Endothelial cell of umbilical vein (primary cell): Measurements from ENCODE around the gene KRT79. TPM values are rescaled to one million over a fixed set of nuclear protein-coding genes. Genes with fewer than 3 reads are reported as not detected.

Experiments used
- BruUV-seq: library from RNA; stranded (reverse); fragments of 400-500 nt; replicated peaks from 2 replicates; lab custom pipeline; 2021; lab: Mats Ljungman, UMichigan
- CTCF ChIA-PET: fragments of 300-600, 350-600 bp; sonication (Branson Sonifier 250); formaldehyde crosslinking; loops from one replicate; lab custom pipeline; 2021; ENCODE audit warnings: antibody characterized with exemption, inconsistent platforms; lab: Charles Lee
- POLR2A ChIA-PET: fragments of 300-600, 350-600 bp; sonication (Branson Sonifier 250); formaldehyde crosslinking; loops from one replicate; lab custom pipeline; 2021; ENCODE audit warnings: antibody characterized with exemption, inconsistent platforms; lab: Charles Lee
- DNase-seq: peaks from one replicate; pipeline ENCODE4 v3.0.0-alpha.2; 2011; ENCODE audit warnings: low read depth, low spot score
- FAIRE-seq: peaks from 2 replicates; lab custom pipeline; 2011; peaks lifted over from hg19 to GRCh38; lab: Jason Lieb, UNC
- H2AFZ ChIP-seq: 2 replicates; pipeline ENCODE4 v1.6.0; 2012; ENCODE audit warnings: low read depth, low read length, control low read depth, inconsistent platforms
- H3K27ac ChIP-seq: 2 replicates; pipeline ENCODE4 v1.5.1; 2011; ENCODE audit warnings: low read depth, mild to moderate bottlenecking, control low read depth, low read length, moderate library complexity; ENCODE audit not compliant: insufficient read depth
- H3K27me3 ChIP-seq, 2 experiments: 2 replicates each; pipeline versions ENCODE4 v1.6.0 to v1.6.1; 2011; ENCODE audit warnings: low read length in 2 of 2, mixed read lengths in 1 of 2; ENCODE audit not compliant: control insufficient read depth in 2 of 2, insufficient read depth in 2 of 2
- H3K36me3 ChIP-seq, 2 experiments: 2 replicates in 1 of 2; 3 replicates in 1 of 2; pipeline ENCODE4 v1.5.1; 2011; ENCODE audit warnings: low read length in 2 of 2, mild to moderate bottlenecking in 1 of 2, moderate library complexity in 1 of 2; ENCODE audit not compliant: control insufficient read depth in 2 of 2, insufficient read depth in 2 of 2; ENCODE audit errors: extremely low read depth in 1 of 2
- H3K4me1 ChIP-seq: 3 replicates; pipeline ENCODE4 v1.5.1; 2011; ENCODE audit warnings: mild to moderate bottlenecking, low read length; ENCODE audit not compliant: control insufficient read depth, insufficient read depth; ENCODE audit errors: extremely low read depth
- H3K4me2 ChIP-seq: 2 replicates; pipeline ENCODE4 v1.6.1; 2011; ENCODE audit warnings: low read length, control low read depth, mixed read lengths; ENCODE audit not compliant: insufficient read depth
- H3K4me3 ChIP-seq, 3 experiments: fragments of 200-600 bp in 1 of 3; sonication (generic), shearing (Covaris generic) in 1 of 3; replicated peaks in 1 of 3; 2 replicates each; pipeline ENCODE4 v1.5.1; 2011 to 2016; ENCODE audit warnings: control low read depth in 3 of 3, low read length in 3 of 3, mild to moderate bottlenecking in 2 of 3, inconsistent platforms in 1 of 3, low read depth in 1 of 3, moderate library complexity in 1 of 3; ENCODE audit not compliant: insufficient read depth in 1 of 3
- H3K79me2 ChIP-seq: 2 replicates; pipeline ENCODE4 v1.6.0; 2012; ENCODE audit warnings: low read length, inconsistent platforms; ENCODE audit not compliant: control insufficient read depth, insufficient read depth
- H3K9ac ChIP-seq: replicated peaks from 2 replicates; pipeline ENCODE3; 2011; ENCODE audit warnings: low read length, control low read depth; ENCODE audit not compliant: insufficient read depth; ENCODE audit errors: extremely low read depth
- H3K9me1 ChIP-seq: replicated peaks from 3 replicates; pipeline ENCODE4 v1.6.0; 2011; ENCODE audit warnings: mild to moderate bottlenecking, low read length; ENCODE audit not compliant: control insufficient read depth, insufficient read depth; ENCODE audit errors: extremely low read depth
- H3K9me3 ChIP-seq: replicated peaks from 2 replicates; pipeline ENCODE4 v1.5.1; 2012; ENCODE audit warnings: low read length, inconsistent platforms; ENCODE audit not compliant: control insufficient read depth, insufficient read depth
- H4K20me1 ChIP-seq: replicated peaks from 2 replicates; pipeline ENCODE3; 2011; ENCODE audit warnings: mild to moderate bottlenecking, low read length; ENCODE audit not compliant: control insufficient read depth, insufficient read depth; ENCODE audit errors: extremely low read depth
- EZH2 ChIP-seq: IDR thresholded peaks from 2 replicates; pipeline ENCODE4 v1.6.1; 2012; ENCODE audit warnings: borderline replicate concordance, low read depth, mild to moderate bottlenecking, moderate library complexity, low read length, inconsistent platforms; ENCODE audit not compliant: severe bottlenecking
- FOS ChIP-seq: IDR thresholded peaks from 2 replicates; pipeline ENCODE4 v1.6.1; 2011; ENCODE audit warnings: mild to moderate bottlenecking, low read length, moderate library complexity, borderline replicate concordance; ENCODE audit not compliant: insufficient read depth
- GATA2 ChIP-seq: IDR thresholded peaks from 2 replicates; pipeline ENCODE4 v1.7.0; 2011; ENCODE audit warnings: low read depth, mild to moderate bottlenecking, moderate library complexity, mixed read lengths, low read length; ENCODE audit not compliant: insufficient read length, insufficient read depth
- JUN ChIP-seq: IDR thresholded peaks from 2 replicates; pipeline ENCODE4 v1.6.1; 2011; ENCODE audit warnings: borderline replicate concordance, low read depth; ENCODE audit not compliant: insufficient read length, insufficient read depth
- MYC ChIP-seq: IDR thresholded peaks from one replicate; pipeline ENCODE4 v1.6.1; 2011; ENCODE audit warnings: mild to moderate bottlenecking, low read depth, low read length
- POLR2A ChIP-seq: IDR thresholded peaks from 2 replicates; pipeline ENCODE4 v1.6.1; 2012; ENCODE audit warnings: low read depth, mild to moderate bottlenecking, control low read depth, low read length
- POLR2AphosphoS5 ChIP-seq: IDR thresholded peaks from 2 replicates; pipeline ENCODE4 v1.6.1; 2012; ENCODE audit warnings: low read depth, mild to moderate bottlenecking, control low read depth, low read length, moderate library complexity; ENCODE audit not compliant: insufficient read depth
- dilution Hi-C: fragments of 300-500 bp; cut with MboI; formaldehyde crosslinking; loops from one replicate; pipeline ENCODE4 v1.15.0; 2019; ENCODE audit warnings: low sequenced_read_pairs; ENCODE audit not compliant: extremely low pct_ligation_motif_present
- intact Hi-C: fragments of 100-400 bp; cut with micrococcal nuclease; formaldehyde crosslinking; loops from one replicate; pipeline ENCODE4 v1.10.0; 2022
- polyA plus RNA-seq, 4 experiments: library from polyadenylated mRNA; depleted of rRNA in 3 of 4; stranded (reverse) in 3 of 4; unstranded in 1 of 4; fragments of >200 nt; gene quantifications; 2 replicates each; pipeline versions ENCODE4 v1.2.1 to v1.2.3, GENCODE V29; 2011 to 2012; ENCODE audit warnings: missing spikeins in 1 of 4
- total RNA-seq: library from RNA; stranded (reverse); gene quantifications from 2 replicates; pipeline ENCODE4 v1.2.3, GENCODE V29; 2021
- TF ChIP-seq, protein P1 (sequence below), 2 donors: IDR thresholded peaks; 1 replicate in 1 of 2; 2 replicates in 1 of 2; pipeline ENCODE4 v1.5.1; 2011; ENCODE audit warnings: low read length in 2 of 2, mild to moderate bottlenecking in 2 of 2, moderate library complexity in 2 of 2, control low read depth in 1 of 2, inconsistent platforms in 1 of 2, low read depth in 1 of 2; ENCODE audit not compliant: insufficient read depth in 1 of 2; ENCODE audit errors: extremely low read depth in 1 of 2
- TF ChIP-seq, protein P2 (sequence below): IDR thresholded peaks from 2 replicates; pipeline ENCODE4 v1.6.1; 2011; ENCODE audit not compliant: insufficient read depth, insufficient read length

KRT79 gene
- total and polyA plus RNA-seq, 2 donors (not counting 3 experiments of a cell fraction or from before 2014, with no cell fraction given): not detected

- POLR2A ChIA-PET: no interaction called here
- Histone ChIP-seq H2AFZ (no peak overlapping the region), H3K9ac (no peak overlapping the region), H4K20me1 (no peaks in the 10 kb centered on the region), H3K9me3 (no peaks in the 10 kb centered on the region), H3K79me2 (no peaks in the 10 kb centered on the region), H3K9me1 (no peaks in the 10 kb centered on the region), H3K4me2 (no peak overlapping the region), H3K4me1 (no peaks in the 10 kb centered on the region), H3K27ac (no peak overlapping the region), H3K36me3 (no peaks in the 10 kb centered on the region), H3K4me3 (no peak overlapping the region), H3K27me3 (no peaks in the 10 kb centered on the region)
- no TSS peak for BruUV-seq
- intact Hi-C loops: no loop called here
- dilution Hi-C loops: no loop called here
- TF ChIP-seq, protein P1, sequence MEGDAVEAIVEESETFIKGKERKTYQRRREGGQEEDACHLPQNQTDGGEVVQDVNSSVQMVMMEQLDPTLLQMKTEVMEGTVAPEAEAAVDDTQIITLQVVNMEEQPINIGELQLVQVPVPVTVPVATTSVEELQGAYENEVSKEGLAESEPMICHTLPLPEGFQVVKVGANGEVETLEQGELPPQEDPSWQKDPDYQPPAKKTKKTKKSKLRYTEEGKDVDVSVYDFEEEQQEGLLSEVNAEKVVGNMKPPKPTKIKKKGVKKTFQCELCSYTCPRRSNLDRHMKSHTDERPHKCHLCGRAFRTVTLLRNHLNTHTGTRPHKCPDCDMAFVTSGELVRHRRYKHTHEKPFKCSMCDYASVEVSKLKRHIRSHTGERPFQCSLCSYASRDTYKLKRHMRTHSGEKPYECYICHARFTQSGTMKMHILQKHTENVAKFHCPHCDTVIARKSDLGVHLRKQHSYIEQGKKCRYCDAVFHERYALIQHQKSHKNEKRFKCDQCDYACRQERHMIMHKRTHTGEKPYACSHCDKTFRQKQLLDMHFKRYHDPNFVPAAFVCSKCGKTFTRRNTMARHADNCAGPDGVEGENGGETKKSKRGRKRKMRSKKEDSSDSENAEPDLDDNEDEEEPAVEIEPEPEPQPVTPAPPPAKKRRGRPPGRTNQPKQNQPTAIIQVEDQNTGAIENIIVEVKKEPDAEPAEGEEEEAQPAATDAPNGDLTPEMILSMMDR (IDR thresholded peaks at IDR 0.05; ENCODE audit: extremely low read depth in 1 of 2, insufficient read depth in 1 of 2, low read depth in 1 of 2, low read length in 2 of 2): no peak
- no peak for TF ChIP-seq JUN
- TF ChIP-seq GATA2: no peak
- TF ChIP-seq FOS: no peak
- TF ChIP-seq, protein P2, sequence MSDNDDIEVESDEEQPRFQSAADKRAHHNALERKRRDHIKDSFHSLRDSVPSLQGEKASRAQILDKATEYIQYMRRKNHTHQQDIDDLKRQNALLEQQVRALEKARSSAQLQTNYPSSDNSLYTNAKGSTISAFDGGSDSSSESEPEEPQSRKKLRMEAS: no peak
- no peak for TF ChIP-seq POLR2A
- no peak for TF ChIP-seq POLR2AphosphoS5
- TF ChIP-seq MYC: no peak
- no peak for TF ChIP-seq EZH2
- FAIRE-seq: no peak
- DNase-seq: no peak
- CTCF ChIA-PET: interaction anchor here (1.6 kb wide), 1 partner anchor 530 kb away, joined by 5 read pairs; no protein-coding TSS in a partner anchor
Measured at GRCh38 chr12:52808573-52809160, 25.4 kb downstream of the KRT79 start.
